ENCODE data around the gene RHBDL1. TPM values are rescaled to one million over a fixed set of nuclear protein-coding genes. Genes with fewer than 3 reads are reported as not detected.

Gene RHBDL1
- total and polyA plus RNA-seq, 9 of the 15 experiments (the other 6 are each of a cell fraction or from before 2014, with no cell fraction given): 0.03 to 5.6 (median 1.3) TPM; not detected in 1

GRCh38 chr16:642189-643049, 33.1 kb upstream of the RHBDL1 start (continued):
- TF ChIP-seq HNRNPUL1 (IDR thresholded peaks at IDR 0.05; ENCODE audit: low read length) (no peak), BHLHE40 (IDR thresholded peaks at IDR 0.05; ENCODE audit: low read length) (0 out of 2 replicates have a peak, but pooled peaks have one; percentile 23), ZBTB11 (CRISPR knock-in tag; IDR thresholded peaks at IDR 0.05) (peak in 1 of 3 experiments; percentile 60; a peak in 2 of 6 replicates), RBBP5 (IDR thresholded peaks at IDR 0.05; ENCODE audit: borderline replicate concordance, insufficient read depth, low read length, poor library complexity, severe bottlenecking) (peak; percentile 55), EP400 (IDR thresholded peaks at IDR 0.05) (peak; percentile 41; the same call in 1 of the 2 replicates), ZNF511 (CRISPR knock-in tag; IDR thresholded peaks at IDR 0.05) (peak; percentile 21; the same call in 1 of the 2 replicates), TFAP4 (CRISPR knock-in tag; IDR thresholded peaks at IDR 0.05; ENCODE audit: borderline replicate concordance) (peak; percentile 43; the same call in 1 of the 2 replicates), RREB1 (CRISPR knock-in tag; IDR thresholded peaks at IDR 0.05) (no peak), HMGXB4 (CRISPR knock-in tag; IDR thresholded peaks at IDR 0.05) (peak; percentile 41; the same call in 1 of the 2 replicates), USF1 (CRISPR knock-in tag; IDR thresholded peaks at IDR 0.05) (peak; percentile 56)

All from K562 (cell line).